Keratinocyte (primary cell): ENCODE measurements around the gene IHH. TPM values are rescaled to one million over a fixed set of nuclear protein-coding genes. Genes with fewer than 3 reads are reported as not detected.

Source experiments
- DNase-seq: peaks from one replicate; pipeline ENCODE4 v3.0.0-alpha.2; 2011; ENCODE audit warnings: low read depth, missing footprints, low spot score
- FAIRE-seq: peaks from 2 replicates; lab custom pipeline; 2011; peaks lifted over from hg19 to GRCh38; lab: Jason Lieb, UNC
- H2AFZ ChIP-seq: 2 replicates; pipeline ENCODE4 v1.6.0; 2012; ENCODE audit warnings: low read length, control low read depth, inconsistent platforms; ENCODE audit not compliant: control insufficient read depth
- H3K27ac ChIP-seq: 2 replicates; pipeline ENCODE4 v1.5.1; 2011; ENCODE audit warnings: low read length; ENCODE audit not compliant: control insufficient read depth, insufficient read depth
- H3K27me3 ChIP-seq: 3 replicates; pipeline ENCODE4 v1.6.0; 2011; ENCODE audit warnings: low read length; ENCODE audit not compliant: control insufficient read depth, insufficient read depth; ENCODE audit errors: extremely low read depth
- H3K36me3 ChIP-seq, 2 experiments: 2 replicates in 1 of 2; 3 replicates in 1 of 2; pipeline ENCODE4 v1.5.1; 2011; ENCODE audit warnings: low read length in 2 of 2, mild to moderate bottlenecking in 1 of 2; ENCODE audit not compliant: control insufficient read depth in 2 of 2, insufficient read depth in 2 of 2; ENCODE audit errors: extremely low read depth in 1 of 2
- H3K4me1 ChIP-seq: 3 replicates; pipeline ENCODE4 v1.5.1; 2011; ENCODE audit warnings: low read length; ENCODE audit not compliant: control insufficient read depth, insufficient read depth; ENCODE audit errors: extremely low read depth
- H3K4me2 ChIP-seq: 3 replicates; pipeline ENCODE4 v1.6.0; 2011; ENCODE audit warnings: low read depth, low read length; ENCODE audit not compliant: control insufficient read depth, insufficient read depth; ENCODE audit errors: extremely low read depth
- H3K4me3 ChIP-seq, 3 experiments: fragments of 200-600 bp in 1 of 3; sonication (generic) in 1 of 3; 2 replicates in 2 of 3; 3 replicates in 1 of 3; pipeline ENCODE4 v1.5.1; 2011 to 2016; ENCODE audit warnings: low read length in 3 of 3, mild to moderate bottlenecking in 3 of 3, control low read depth in 2 of 3, inconsistent platforms in 1 of 3, low read depth in 1 of 3, mixed read lengths in 1 of 3, mixed run types in 1 of 3, moderate library complexity in 1 of 3; ENCODE audit not compliant: control insufficient read depth in 2 of 3, insufficient read depth in 2 of 3; ENCODE audit errors: extremely low read depth in 1 of 3
- H3K79me2 ChIP-seq: 2 replicates; pipeline ENCODE4 v1.6.0; 2012; ENCODE audit warnings: low read length; ENCODE audit not compliant: control insufficient read depth, insufficient read depth
- H3K9ac ChIP-seq: 3 replicates; pipeline ENCODE4 v1.6.0; 2011; ENCODE audit warnings: low read length; ENCODE audit not compliant: control insufficient read depth, insufficient read depth; ENCODE audit errors: extremely low read depth
- H3K9me1 ChIP-seq: 3 replicates; pipeline ENCODE4 v1.6.0; 2011; ENCODE audit warnings: low read length; ENCODE audit not compliant: control insufficient read depth, insufficient read depth; ENCODE audit errors: extremely low read depth
- H3K9me3 ChIP-seq: 2 replicates; pipeline ENCODE4 v1.5.1; 2012; ENCODE audit warnings: low read depth, low read length; ENCODE audit not compliant: control insufficient read depth
- H4K20me1 ChIP-seq: 3 replicates; pipeline ENCODE4 v1.6.0; 2011; ENCODE audit warnings: low read length; ENCODE audit not compliant: control insufficient read depth, insufficient read depth; ENCODE audit errors: extremely low read depth
- CTCF ChIP-seq, 3 experiments: IDR thresholded peaks in 1 of 3; conservative IDR thresholded peaks in 1 of 3; optimal IDR thresholded peaks in 1 of 3; 2 replicates in 2 of 3; 3 replicates in 1 of 3; pipeline versions ENCODE3 to v1.5.1; 2011; ENCODE audit warnings: low read length in 3 of 3, mild to moderate bottlenecking in 3 of 3, moderate library complexity in 2 of 3, control low read depth in 1 of 3, inconsistent platforms in 1 of 3; ENCODE audit not compliant: insufficient read depth in 2 of 3; ENCODE audit errors: extremely low read depth in 1 of 3
- EZH2 ChIP-seq: IDR thresholded peaks from one replicate; pipeline ENCODE4 v1.6.1; 2012; ENCODE audit warnings: inconsistent platforms, mild to moderate bottlenecking, low read length, moderate library complexity
- dilution Hi-C: fragments of 300-500 bp; cut with MboI; formaldehyde crosslinking; loops from one replicate; pipeline ENCODE4 v1.7.0; 2020; ENCODE audit warnings: low sequenced_read_pairs; ENCODE audit not compliant: extremely low pct_ligation_motif_present
- polyA plus RNA-seq, 5 experiments: library from polyadenylated mRNA; depleted of rRNA in 3 of 5; stranded (reverse) in 3 of 5; stranded (forward) in 1 of 5; unstranded in 1 of 5; fragments of >200 nt; gene quantifications; 1 replicate in 1 of 5; 2 replicates in 3 of 5; 3 replicates in 1 of 5; pipeline versions ENCODE4 v1.2.1 to v1.2.3, GENCODE V29; 2011 to 2012; ENCODE audit warnings: missing spikeins in 2 of 5, low read depth in 1 of 5, low replicate concordance in 1 of 5

The IHH gene
- polyA plus RNA-seq, 1 donor (not counting 4 experiments of a cell fraction or from before 2014, with no cell fraction given), result not detected

- H3K9ac ChIP-seq, result no peak overlapping the region
- H3K9me3 ChIP-seq, result no peaks in the 10 kb centered on the region
- peaks cover 10% of the 10 kb centered on the region for H3K27me3 ChIP-seq
- H3K4me3 ChIP-seq, result no peak overlapping the region
- no peaks in the 10 kb centered on the region for H3K79me2 ChIP-seq
- dilution Hi-C loops, result no loop called here
- no peak overlapping the region for H2AFZ ChIP-seq
- no peak for FAIRE-seq
- H3K4me2 ChIP-seq, result no peak overlapping the region
- no peaks in the 10 kb centered on the region for H4K20me1 ChIP-seq
- TF ChIP-seq EZH2 (no peak), CTCF (optimal IDR thresholded peaks at IDR 0.05 in 1 of 3, IDR thresholded peaks at IDR 0.05 in 1 of 3, conservative IDR thresholded peaks at IDR 0.05 in 1 of 3; ENCODE audit: extremely low read depth in 1 of 3, insufficient read depth in 2 of 3, low read length in 3 of 3) (no peak)
- no peaks in the 10 kb centered on the region for H3K36me3 ChIP-seq
- no peaks in the 10 kb centered on the region for H3K4me1 ChIP-seq
- no peaks in the 10 kb centered on the region for H3K9me1 ChIP-seq
- H3K27ac ChIP-seq, result no peak overlapping the region
- DNase-seq, result no peak
Observed at GRCh38 chr2:219034823-219035222, 25.9 kb downstream of the IHH start.

DNA sequence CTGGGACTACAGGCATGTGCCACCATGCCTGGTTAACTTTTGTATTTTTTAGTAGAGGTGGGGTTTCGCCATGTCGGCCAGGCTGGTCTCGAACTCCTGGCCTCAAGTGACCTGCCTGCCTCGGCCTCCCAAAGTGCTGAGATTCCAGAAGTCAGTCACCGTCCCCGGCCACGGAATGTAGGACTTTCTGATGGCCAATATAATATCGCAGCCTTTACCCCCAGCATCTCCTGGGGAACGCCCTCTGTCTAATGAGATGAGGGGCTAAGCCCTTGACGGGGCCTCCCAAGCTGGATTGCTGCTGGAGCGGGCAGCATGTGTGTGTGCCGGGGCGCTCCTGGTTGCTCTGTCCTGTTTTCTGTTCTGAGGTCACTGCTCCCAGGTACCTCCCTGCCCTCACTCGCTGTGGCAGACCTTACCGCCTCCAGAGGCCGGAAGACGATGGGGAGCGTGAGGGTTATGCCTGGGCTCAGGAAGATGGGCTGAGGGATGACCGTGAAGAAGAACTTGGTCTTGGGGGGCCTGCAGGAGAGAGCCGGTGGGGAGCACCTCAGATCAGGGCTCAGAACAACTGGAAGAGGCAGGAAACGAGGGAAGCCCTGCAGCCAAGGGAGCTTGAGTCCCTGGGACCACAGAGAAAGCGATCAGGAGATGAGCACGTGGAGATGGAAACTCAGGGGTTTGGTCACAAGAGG, 28.5 kb downstream of the IHH start:
- TF ChIP-seq EZH2 (no peak), CTCF (optimal IDR thresholded peaks at IDR 0.05 in 1 of 3, IDR thresholded peaks at IDR 0.05 in 1 of 3, conservative IDR thresholded peaks at IDR 0.05 in 1 of 3; ENCODE audit: extremely low read depth in 1 of 3, insufficient read depth in 2 of 3, low read length in 3 of 3) (no peak)
- H3K4me3 ChIP-seq, result no peak overlapping the region
- H3K79me2 ChIP-seq, result no peaks in the 10 kb centered on the region
- no peaks in the 10 kb centered on the region for H4K20me1 ChIP-seq
- DNase-seq (no peak), FAIRE-seq (no peak)
- no peaks in the 10 kb centered on the region for H3K9me3 ChIP-seq
- H3K4me2 ChIP-seq, result no peak overlapping the region
- no peaks in the 10 kb centered on the region for H3K9me1 ChIP-seq
- peaks cover 10% of the 10 kb centered on the region for H3K27me3 ChIP-seq
- H3K36me3 ChIP-seq, result no peaks in the 10 kb centered on the region
- H3K27ac ChIP-seq, result no peak overlapping the region
- H3K4me1 ChIP-seq, result no peaks in the 10 kb centered on the region
- H3K9ac ChIP-seq, result no peak overlapping the region
- H2AFZ ChIP-seq, result no peak overlapping the region
- dilution Hi-C loops, result no loop called here
